B cell (primary cell): ENCODE results near the gene PLXNA1.

Source experiments
- CTCF ChIP-seq: fragments of 200-600 bp; IDR thresholded peaks from one replicate; pipeline ENCODE4 v1.8.0; 2022; ENCODE audit warnings: antibody characterized with exemption, mild to moderate bottlenecking
- EZH2 ChIP-seq: IDR thresholded peaks from 2 replicates; pipeline ENCODE4 v1.6.1; 2012; ENCODE audit warnings: borderline replicate concordance, low read depth, mild to moderate bottlenecking, moderate library complexity, low read length; ENCODE audit not compliant: insufficient read depth, poor library complexity, severe bottlenecking

- TF ChIP-seq CTCF (no peak), EZH2 (no peak)
Observed at GRCh38 chr3:126992776-126993175, 9.9 kb downstream of the PLXNA1 start.
